Measurements from ENCODE around the gene MIER2. TPM values are rescaled to one million over a fixed set of nuclear protein-coding genes. Genes with fewer than 3 reads are reported as not detected.
A peak's percentile ranks its signal among the peaks of the same experiment; 100 is the strongest.

MIER2 gene
- total RNA-seq, 1 donor from 2014 or later, result 43.5 TPM

GRCh38 chr19:373391-374182 is 29.0 kb upstream of the MIER2 start:
- DNase-seq (ENCODE audit: low read depth), result no peak
- H3K9me3 Mint-ChIP-seq (ENCODE audit: unreplicated experiment), result peaks cover 3% of the 10 kb centered on the region

GRCh38 chr19:372306-372890 is 27.8 kb upstream of the MIER2 start:
- DNase-seq (ENCODE audit: low read depth), result peak; percentile 69
- Histone ChIP-seq H3K9ac (ENCODE audit: low read length) (no peak overlapping the region), H3K4me3 (ENCODE audit: insufficient read depth, low read depth, low read length) (no peak overlapping the region), H3K36me3 (ENCODE audit: insufficient read depth, low read length) (no peaks in the 10 kb centered on the region), H4K20me1 (ENCODE audit: insufficient read depth, low read length) (no peaks in the 10 kb centered on the region), H3K9me3 (ENCODE audit: insufficient read depth, low read depth, low read length) (no peaks in the 10 kb centered on the region), H3K27ac (ENCODE audit: low read depth, low read length) (no peak overlapping the region), H3K79me2 (ENCODE audit: insufficient read depth, low read length) (no peaks in the 10 kb centered on the region), H3K4me1 (ENCODE audit: insufficient read depth, low read length) (no peaks in the 10 kb centered on the region), H3K4me2 (ENCODE audit: low read length) (no peak overlapping the region), H2AFZ (ENCODE audit: low read depth, low read length) (no peak overlapping the region), H3K27me3 (ENCODE audit: insufficient read depth, low read length) (peaks cover 17% of the 10 kb centered on the region)
- H3K27me3 Mint-ChIP-seq (ENCODE audit: low read depth, unreplicated experiment), result peaks cover 61% of the 10 kb centered on the region
- TF ChIP-seq EZH2 (IDR thresholded peaks at IDR 0.05; ENCODE audit: insufficient read depth, low read length) (no peak), CTCF (IDR thresholded peaks at IDR 0.05; ENCODE audit: insufficient read depth, low read depth, low read length) (no peak)
- H3K27ac Mint-ChIP-seq (ENCODE audit: unreplicated experiment), result no peak overlapping the region
- H3K36me3 Mint-ChIP-seq (ENCODE audit: low read depth, unreplicated experiment), result peaks cover 5% of the 10 kb centered on the region
- no peak overlapping the region for H3K4me3 Mint-ChIP-seq (ENCODE audit: unreplicated experiment)
- H3K4me1 Mint-ChIP-seq (ENCODE audit: low read depth, unreplicated experiment), result no peaks in the 10 kb centered on the region
- FAIRE-seq, result no peak
- H3K9me3 Mint-ChIP-seq (ENCODE audit: unreplicated experiment), result peaks cover 3% of the 10 kb centered on the region

More at GRCh38 chr19:373391-374182, 29.0 kb upstream of the MIER2 start:
- Histone ChIP-seq H3K9me3 (ENCODE audit: insufficient read depth, low read depth, low read length) (no peaks in the 10 kb centered on the region), H3K4me1 (ENCODE audit: insufficient read depth, low read length) (no peaks in the 10 kb centered on the region), H3K36me3 (ENCODE audit: insufficient read depth, low read length) (no peaks in the 10 kb centered on the region), H3K27me3 (ENCODE audit: insufficient read depth, low read length) (peaks cover 16% of the 10 kb centered on the region), H3K9ac (ENCODE audit: low read length) (no peak overlapping the region), H3K27ac (ENCODE audit: low read depth, low read length) (no peak overlapping the region), H3K4me3 (ENCODE audit: insufficient read depth, low read depth, low read length) (no peak overlapping the region), H3K4me2 (ENCODE audit: low read length) (no peak overlapping the region), H2AFZ (ENCODE audit: low read depth, low read length) (no peak overlapping the region), H3K79me2 (ENCODE audit: insufficient read depth, low read length) (no peaks in the 10 kb centered on the region), H4K20me1 (ENCODE audit: insufficient read depth, low read length) (no peaks in the 10 kb centered on the region)
- H3K36me3 Mint-ChIP-seq (ENCODE audit: low read depth, unreplicated experiment), result peaks cover 2% of the 10 kb centered on the region
- H3K4me3 Mint-ChIP-seq (ENCODE audit: unreplicated experiment), result no peak overlapping the region
- TF ChIP-seq EZH2 (IDR thresholded peaks at IDR 0.05; ENCODE audit: insufficient read depth, low read length) (no peak), CTCF (IDR thresholded peaks at IDR 0.05; ENCODE audit: insufficient read depth, low read depth, low read length) (no peak)
- no peak overlapping the region for H3K27ac Mint-ChIP-seq (ENCODE audit: unreplicated experiment)
- H3K4me1 Mint-ChIP-seq (ENCODE audit: low read depth, unreplicated experiment), result no peaks in the 10 kb centered on the region
- FAIRE-seq, result no peak
- peaks cover 57% of the 10 kb centered on the region for H3K27me3 Mint-ChIP-seq (ENCODE audit: low read depth, unreplicated experiment)
